HG02943 (cell line): ENCODE results near the gene IDI2.
"Not testable (repeated sequence)": the region's sequence is repeated elsewhere in the genome, so short reads cannot be mapped to it uniquely, and the experiment has no call there.

ENCODE experiments used
- ATAC-seq: cut with Tn5 transposase; IDR thresholded peaks from one replicate; pipeline ENCODE4 v1.9.1; 2021; ENCODE audit warnings: mild to moderate bottlenecking, low read depth, moderate library complexity; ENCODE audit not compliant: unreplicated experiment

IDI2 gene

GRCh38 chr10:1025683-1026082 is at the start of gene IDI2:
Gene IDI2, minus strand, starts transcription at chr10:1025859. Its CDS starts 1,136 bp downstream, at chr10:1024723.
- ATAC-seq = no peak

GRCh38 chr10:1074748-1075308 is 49.2 kb upstream of the IDI2 start:
- ATAC-seq = no peak

- ATAC-seq = no peak
These were observed 48.5 kb upstream of the IDI2 start for GRCh38 chr10:1074052-1074747.

DNA sequence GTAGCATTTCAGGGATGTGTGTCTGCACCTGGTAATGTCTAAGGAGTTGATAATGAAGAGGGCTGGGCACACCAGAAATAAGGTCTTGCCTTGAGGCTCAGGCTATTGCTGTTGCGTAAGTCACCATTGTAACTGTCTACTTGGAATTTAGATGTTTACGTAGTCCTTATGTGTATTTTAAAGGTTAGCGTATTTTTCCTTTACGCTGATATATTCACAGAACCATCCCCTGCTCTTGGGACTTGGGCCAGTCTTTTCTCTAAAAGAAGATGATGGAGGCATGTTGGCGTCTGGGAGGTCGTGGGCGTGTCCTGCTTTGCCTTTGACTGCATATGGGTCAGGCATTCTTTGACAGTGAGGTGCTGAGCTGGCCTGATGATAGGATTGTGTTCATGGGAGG is 45.3 kb upstream of the IDI2 start:
- ATAC-seq = no peak

DNA sequence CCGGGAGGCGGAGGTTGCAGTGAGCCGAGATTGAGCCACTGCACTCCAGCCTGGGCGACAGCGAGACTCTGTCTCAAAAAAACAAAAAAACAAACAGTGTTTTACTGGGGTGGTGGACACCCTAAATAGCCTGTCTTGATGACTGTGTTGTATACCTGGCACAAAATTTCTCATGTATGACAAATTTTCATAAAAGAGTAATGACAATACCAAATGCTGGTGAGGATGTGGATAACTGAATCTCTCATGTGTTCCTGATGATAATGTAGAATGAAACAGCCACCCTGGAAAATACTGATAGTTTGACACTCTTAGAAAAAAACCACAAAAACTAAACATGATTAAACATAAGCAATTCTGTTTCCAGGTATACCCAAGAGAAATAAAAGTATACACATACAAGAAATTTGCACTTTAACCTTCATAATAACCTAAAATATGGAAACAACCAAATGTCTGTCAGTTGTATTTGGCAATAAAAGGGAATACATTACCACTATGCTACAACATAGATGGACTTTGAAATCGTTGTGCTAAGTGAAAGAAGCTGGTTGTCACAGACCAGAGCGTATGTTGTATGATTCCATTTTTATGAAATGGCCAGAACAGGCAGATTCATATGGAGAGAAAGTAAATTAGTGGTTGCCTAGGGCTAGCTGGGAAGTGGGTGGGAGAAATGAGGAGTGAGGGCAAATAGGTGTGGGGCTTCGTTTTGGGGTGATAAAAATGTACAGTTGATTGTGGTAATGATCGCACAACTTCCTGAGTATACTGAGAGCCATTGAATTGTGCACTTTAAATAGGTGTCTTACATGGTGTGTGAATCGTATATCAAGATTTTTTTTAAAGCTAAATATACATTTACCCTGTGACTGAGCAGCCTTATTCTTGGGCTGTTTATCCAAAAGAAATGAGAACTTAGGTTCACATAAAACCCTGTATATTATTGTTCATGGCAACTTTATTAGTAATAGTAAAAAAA is 43.0 kb upstream of the IDI2 start:
- no peak for ATAC-seq

DNA sequence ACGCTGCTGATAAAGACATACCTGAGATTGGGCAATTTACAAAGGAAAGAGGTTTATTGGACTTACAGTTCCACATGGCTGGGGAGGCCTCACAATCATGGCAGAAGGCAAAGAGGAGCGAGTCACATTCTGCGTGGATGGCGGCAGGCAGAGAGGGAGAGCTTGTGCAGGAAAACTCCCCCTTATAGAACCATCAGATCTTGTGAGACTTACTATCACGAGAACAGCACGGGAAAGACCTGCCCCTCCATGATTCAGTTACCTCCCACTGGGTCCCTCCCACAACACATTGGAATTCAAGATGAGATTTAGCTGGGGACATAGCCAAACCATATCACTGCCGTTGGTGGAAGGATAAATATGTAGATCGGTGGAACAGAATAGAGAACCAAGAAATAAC is 41.1 kb upstream of the IDI2 start:
- not testable (repeated sequence) for ATAC-seq

DNA sequence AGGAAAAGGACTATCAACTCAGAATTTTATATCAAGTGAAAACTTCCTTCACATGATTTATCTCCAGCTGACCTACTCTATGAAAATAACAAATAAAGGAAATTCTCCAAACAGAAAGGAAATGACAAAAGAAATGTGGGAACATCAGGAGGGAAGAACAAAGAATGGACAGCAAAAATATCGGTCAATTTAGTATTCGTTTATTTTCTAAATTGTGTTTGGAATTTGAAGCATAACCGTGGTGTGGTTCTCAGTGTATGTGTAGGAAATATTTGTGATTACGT is 39.2 kb upstream of the IDI2 start:
- no peak for ATAC-seq

DNA sequence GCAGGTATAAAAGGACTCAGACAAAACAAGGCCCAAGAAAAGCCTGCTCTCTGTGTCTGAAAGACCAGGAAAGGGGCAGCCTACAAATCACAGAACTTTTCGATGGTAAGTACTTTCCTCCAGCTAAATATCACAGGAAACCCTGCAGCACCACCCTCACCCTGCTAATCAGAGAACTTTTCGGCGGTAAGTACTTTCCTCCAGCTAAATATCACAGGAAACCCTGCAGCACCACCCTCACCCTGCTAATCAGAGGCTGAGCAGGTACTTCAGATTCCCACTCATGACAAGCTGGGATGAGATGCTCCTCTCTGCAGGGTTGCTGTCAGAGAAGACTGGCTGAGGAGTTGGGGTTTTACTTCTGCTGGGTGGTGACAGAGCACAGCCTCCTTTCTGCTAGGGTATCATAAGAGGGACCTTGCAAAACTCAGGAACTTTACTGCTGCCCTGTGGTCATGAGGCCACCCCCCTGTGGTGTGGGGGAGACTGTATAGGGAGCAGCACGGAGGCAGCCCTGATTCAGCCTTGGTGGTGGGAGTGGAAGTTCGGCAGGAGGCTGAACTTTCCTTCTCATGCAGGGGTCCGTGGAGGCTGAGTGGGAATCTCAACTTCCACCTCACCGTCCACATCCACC is 37.7 kb upstream of the IDI2 start:
- no peak for ATAC-seq

DNA sequence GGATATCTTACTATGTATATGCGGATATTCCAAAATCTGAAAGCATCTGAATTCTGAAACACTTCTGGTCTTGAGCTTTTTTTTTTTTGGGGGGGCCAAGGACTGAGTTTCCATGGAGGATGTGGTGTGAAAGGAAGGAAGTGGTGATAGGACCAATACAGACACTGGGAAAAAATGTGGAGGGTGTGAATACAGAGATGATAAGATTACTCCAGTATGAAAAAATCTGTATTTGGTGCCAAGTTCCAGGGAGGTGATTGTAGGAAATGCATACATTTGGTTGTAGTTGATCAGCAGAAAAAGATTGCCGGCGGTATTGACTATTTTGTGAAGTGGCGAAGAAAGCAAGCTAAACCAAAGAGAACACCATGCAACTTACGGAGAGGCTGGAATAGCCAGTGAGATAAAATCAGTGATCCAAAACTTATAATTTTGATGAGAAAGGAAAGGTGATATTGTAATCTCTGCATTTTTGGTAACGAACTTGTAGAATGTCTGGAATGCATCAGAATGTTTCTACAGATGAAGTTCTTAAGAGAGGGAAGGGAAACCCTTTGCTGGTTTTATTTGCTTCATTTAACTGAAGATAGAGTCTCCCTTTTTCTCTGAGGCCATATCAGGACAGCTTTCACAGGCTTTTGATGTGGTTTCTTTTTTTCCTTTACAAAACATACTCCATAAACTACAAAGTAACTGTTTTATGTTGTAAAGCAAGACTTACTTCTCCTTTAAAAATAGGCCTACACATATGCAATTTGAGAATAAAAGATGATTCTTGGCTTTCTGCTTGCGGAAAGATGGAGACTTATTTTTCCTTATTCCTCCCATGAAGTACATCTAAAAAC is 36.5 kb upstream of the IDI2 start:
- no peak for ATAC-seq

DNA sequence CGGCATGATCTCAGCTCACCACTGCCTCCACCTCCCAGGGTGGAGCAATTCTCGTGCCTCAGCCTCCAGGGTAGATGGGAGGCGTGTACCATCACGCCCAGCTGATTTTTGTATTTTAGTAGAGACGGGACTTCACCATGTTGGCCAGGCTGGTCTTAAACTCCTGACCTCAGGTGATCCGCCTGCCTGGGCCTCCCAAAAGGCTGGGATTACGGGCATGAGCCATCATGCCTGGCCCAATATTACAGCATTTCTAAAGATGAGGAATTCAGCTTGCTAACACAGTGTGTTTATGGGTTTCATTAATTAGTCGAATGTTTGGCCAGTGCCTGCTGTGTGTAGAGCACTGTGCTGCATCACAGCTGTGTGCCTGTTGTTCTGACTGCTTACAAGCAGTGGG is 34.2 kb upstream of the IDI2 start:
- ATAC-seq = no peak

DNA sequence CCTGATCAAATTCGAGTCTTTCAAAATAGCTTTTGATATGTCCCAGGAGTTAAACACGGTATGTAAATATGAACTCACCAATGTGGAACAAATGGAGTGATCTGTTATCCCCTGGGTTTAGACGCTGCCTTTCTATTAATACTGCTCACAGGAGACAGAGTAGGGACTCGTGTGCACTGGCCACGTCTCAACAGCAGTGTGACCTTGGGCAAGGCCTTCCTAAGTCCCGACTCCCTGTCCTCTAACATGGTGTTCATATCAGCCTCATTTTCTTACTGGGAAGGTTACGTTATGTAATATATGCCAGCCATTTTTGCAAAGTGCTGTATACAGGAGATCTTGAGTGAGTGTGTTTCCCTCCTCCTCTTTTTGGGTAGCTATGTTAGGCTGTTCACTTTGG is 32.4 kb upstream of the IDI2 start:
- no peak for ATAC-seq

- ATAC-seq = peak; percentile 14
These were observed 31.5 kb upstream of the IDI2 start for GRCh38 chr10:1057106-1057657.

DNA sequence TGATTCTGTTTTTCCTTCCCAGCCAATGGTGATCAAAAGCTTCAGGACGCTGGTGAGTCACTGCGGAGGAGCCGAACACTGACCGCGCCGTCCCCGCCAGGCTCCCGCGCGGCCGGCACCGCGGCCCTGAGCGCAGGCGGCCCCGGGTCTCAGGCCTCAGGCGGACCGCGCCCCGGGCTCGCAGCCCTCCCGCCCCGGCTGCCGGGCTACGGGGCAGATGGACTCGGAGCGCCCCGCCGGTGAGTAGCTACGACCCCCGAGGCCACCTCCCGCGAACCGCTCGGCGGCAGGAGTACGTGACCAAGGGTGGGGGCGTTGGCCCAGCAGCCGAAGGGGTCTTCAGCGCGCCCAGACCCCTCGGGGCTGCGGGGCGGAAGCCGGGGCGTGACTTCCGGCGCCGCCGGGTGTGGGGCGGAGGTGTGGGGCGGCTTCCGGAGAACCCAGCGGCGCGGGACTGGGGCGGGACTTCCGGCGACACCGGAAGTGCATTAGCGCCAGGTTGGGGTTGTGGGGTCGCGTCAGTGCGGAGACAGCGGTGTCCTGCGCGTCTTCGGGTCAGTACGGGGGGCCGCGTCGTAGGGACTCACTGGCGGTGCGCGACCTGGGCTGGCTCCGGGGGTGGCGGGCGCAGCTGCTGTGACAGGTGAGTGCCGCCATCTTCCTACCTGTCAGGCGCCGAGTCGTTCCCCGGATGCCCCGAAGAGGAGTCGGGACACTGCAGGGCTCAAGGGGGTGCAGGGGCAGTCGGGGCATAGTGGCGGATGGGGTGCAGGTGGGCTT is 30.9 kb upstream of the IDI2 start, which contains the start of gene WDR37:
TSS of gene WDR37 (plus strand) at position 60 of the 780 bp plus-strand sequence. CDS start 15,771 bp downstream, outside the sequence.
- ATAC-seq = peak; percentile 90

GRCh38 chr10:1054684-1055083 is 29.0 kb upstream of the IDI2 start:
- ATAC-seq = no peak

GRCh38 chr10:1050554-1050953 is 24.9 kb upstream of the IDI2 start:
- no peak for ATAC-seq

DNA sequence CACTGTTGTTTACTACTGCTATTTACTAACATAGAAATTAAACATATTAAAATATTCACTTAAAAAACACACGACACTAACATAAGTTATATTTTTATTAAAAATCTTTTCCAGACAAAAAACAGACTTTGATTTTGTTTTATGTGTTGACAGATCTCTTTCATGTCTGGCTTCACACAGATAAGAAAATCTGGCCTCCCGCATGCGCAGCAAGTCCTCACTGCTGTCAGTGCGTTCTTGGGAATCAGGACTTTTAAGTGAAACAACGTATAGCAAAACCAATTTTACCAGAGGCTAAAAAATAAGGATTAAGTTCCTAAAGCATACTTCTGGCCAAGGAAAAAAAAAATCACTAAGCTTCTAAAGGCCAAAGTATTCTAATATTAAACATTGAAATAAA is 24.5 kb upstream of the IDI2 start:
- ATAC-seq = no peak

DNA sequence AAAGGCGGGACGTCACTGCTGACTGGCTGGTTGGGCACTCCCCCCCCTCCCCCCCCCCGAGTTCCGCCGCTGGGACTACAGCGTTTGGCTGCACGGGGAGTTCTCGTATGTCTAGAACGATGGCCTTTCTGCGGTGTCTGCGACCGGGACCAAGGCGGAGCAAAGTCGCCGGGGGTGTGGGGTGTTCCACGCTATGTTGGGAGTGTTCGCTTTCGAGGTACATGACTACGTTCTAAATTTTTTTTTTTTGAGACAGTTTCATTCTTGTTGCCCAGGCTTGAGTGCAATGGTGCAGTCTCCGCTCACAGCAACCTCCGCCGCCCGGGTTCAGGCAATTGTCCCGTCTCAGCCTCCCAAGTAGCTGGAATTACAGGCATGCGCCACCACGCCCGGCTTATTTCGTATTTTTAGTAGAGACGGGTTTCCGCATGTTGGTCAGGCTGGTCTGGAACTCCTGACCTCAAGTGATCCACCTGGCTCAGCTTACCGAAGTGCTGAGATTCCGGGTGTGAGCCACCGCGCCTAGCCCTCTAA is 23.8 kb upstream of the IDI2 start:
- no peak for ATAC-seq

DNA sequence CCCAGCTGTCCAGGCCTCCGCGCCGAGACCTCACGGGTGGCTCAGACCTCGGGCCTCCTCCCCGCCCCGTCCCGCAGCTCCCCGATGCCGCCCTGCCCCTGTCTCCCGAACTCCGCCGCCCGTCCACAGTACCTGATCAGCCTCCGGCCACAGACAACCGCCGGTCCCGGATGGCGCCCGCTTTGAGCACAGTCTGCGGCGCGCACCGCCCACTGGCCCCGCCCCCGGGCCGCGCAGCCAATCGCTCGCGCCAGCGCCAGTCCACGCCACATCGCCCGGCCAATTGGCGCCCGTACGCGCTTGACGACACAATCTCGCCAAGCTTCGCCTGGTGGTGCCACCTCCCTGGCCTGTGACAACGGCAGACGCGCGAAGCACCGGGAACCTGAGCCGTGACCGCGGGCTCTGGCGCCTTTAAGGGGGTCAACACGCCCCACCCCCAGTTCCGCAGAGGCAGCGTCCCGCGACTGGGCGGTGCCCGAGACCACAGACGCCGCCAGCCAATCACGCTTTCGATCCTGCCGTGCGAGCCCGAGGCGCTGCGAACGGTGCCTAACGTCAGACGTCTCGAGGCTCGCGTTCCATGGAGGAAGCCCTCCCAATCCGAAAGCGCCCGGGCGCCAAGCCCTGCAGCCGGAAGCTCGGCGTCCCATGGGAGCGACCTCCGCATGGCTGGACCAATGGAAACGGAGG is 23.2 kb upstream of the IDI2 start, which contains the start of gene IDI1:
TSS of gene IDI1 (minus strand) at position 388 of the 693 bp plus-strand sequence. CDS start at position 272, 116 bp downstream.
- peak; percentile 78 for ATAC-seq
